C4-2B (cell line): ENCODE data around the gene COL6A2.
"Not testable (repeated sequence)": the region's sequence is repeated elsewhere in the genome, so short reads cannot be mapped to it uniquely, and the experiment has no call there.

ENCODE experiments used
- H3K27ac ChIP-seq: fragments of 450-650 bp; 2 replicates; pipeline ENCODE4 v1.5.1; 2017
- CTCF ChIP-seq: fragments of 450-650 bp; conservative IDR thresholded peaks from 2 replicates; pipeline ENCODE4 v1.5.1; 2017; ENCODE audit warnings: mild to moderate bottlenecking
- ZFX ChIP-seq: fragments of 450-650 bp; IDR thresholded peaks from 2 replicates; pipeline ENCODE4 v1.6.1; 2017

The COL6A2 gene

GRCh38 chr21:46066591-46067331 lies 31.2 kb upstream of the COL6A2 start:
- no peak overlapping the region for H3K27ac ChIP-seq
- TF ChIP-seq ZFX (no peak), CTCF (no peak)

- no peak for TF ChIP-seq CTCF
- TF ChIP-seq ZFX: no peak
- H3K27ac ChIP-seq: no peak overlapping the region
Observed at GRCh38 chr21:46067505-46068201, 30.3 kb upstream of the COL6A2 start.

- TF ChIP-seq CTCF: no peak
- TF ChIP-seq ZFX: no peak
- H3K27ac ChIP-seq: no peak overlapping the region
Observed at GRCh38 chr21:46068516-46069079, 29.3 kb upstream of the COL6A2 start.

- no peak for TF ChIP-seq CTCF
- TF ChIP-seq ZFX: no peak
- H3K27ac ChIP-seq: no peak overlapping the region
Observed at GRCh38 chr21:46069166-46069565, 28.7 kb upstream of the COL6A2 start.

GRCh38 chr21:46069719-46070279 lies 28.1 kb upstream of the COL6A2 start:
- TF ChIP-seq CTCF: no peak
- no peak for TF ChIP-seq ZFX

GRCh38 chr21:46071082-46071481 lies 26.8 kb upstream of the COL6A2 start:
- no peak for TF ChIP-seq CTCF
- no peak for TF ChIP-seq ZFX
- no peak overlapping the region for H3K27ac ChIP-seq

More at GRCh38 chr21:46069719-46070279, 28.1 kb upstream of the COL6A2 start:
- H3K27ac ChIP-seq: no peak overlapping the region

- H3K27ac ChIP-seq: not testable (repeated sequence)
Observed at GRCh38 chr21:46076724-46077123, 21.2 kb upstream of the COL6A2 start.
